ENCODE data around the gene GATAD2A. TPM values are rescaled to one million over a fixed set of nuclear protein-coding genes. Genes with fewer than 3 reads are reported as not detected.

GATAD2A gene
- total RNA-seq, 1 experiment from 2014 or later: 99.6 TPM

GRCh38 chr19:19443283-19443682, 37.8 kb downstream of the GATAD2A start:
- Histone ChIP-seq H3K27ac (ENCODE audit: low read length) (no peak overlapping the region), H3K36me3 (ENCODE audit: control insufficient read depth, insufficient read depth, low read length) (no peaks in the 10 kb centered on the region), H3K4me1 (ENCODE audit: control insufficient read depth, insufficient read depth, low read length) (no peaks in the 10 kb centered on the region), H3K4me3 (ENCODE audit: low read depth in 2 of 2, low read length in 2 of 2) (no peak overlapping the region), H3K9me3 (ENCODE audit: control insufficient read depth, insufficient read depth, low read depth, low read length) (no peaks in the 10 kb centered on the region), H3K27me3 (ENCODE audit: control insufficient read depth, insufficient read depth, low read length) (no peaks in the 10 kb centered on the region)
- DNase-seq (ENCODE audit: low read depth, low spot score) (no peak), ATAC-seq (no peak)
- in situ Hi-C loops (cut with HindIII; ENCODE audit: low pct_unique_long_range_greater_than_20kb, low sequenced_read_pairs) (no loop called here), intact Hi-C loops (cut with micrococcal nuclease; ENCODE audit: unreplicated experiment) (no loop called here)
- POLR2A ChIA-PET: interaction anchor here (0.6 kb wide), 1 partner anchor 419 kb away, joined by 3 read pairs; no protein-coding TSS in a partner anchor
- CTCF ChIA-PET: interaction anchor here (0.5 kb wide), 1 partner anchor 1197 kb away, joined by 5 read pairs; no protein-coding TSS in a partner anchor
- TF ChIP-seq CTCF (IDR thresholded peaks at IDR 0.05) (no peak), REST (IDR thresholded peaks at IDR 0.05; ENCODE audit: insufficient read depth in 1 of 2, low read depth in 2 of 2, low read length in 1 of 2) (no peak), TCF7L2 (IDR thresholded peaks at IDR 0.05; ENCODE audit: low read depth, low read length) (no peak), POLR2AphosphoS5 (IDR thresholded peaks at IDR 0.05; ENCODE audit: low read depth, low read length) (no peak), SIN3A (IDR thresholded peaks at IDR 0.05; ENCODE audit: borderline replicate concordance, insufficient read depth, low read depth, low read length) (no peak)
- BruUV-seq (replicated peaks): no TSS peak

- TF ChIP-seq CTCF (IDR thresholded peaks at IDR 0.05) (no peak), REST (IDR thresholded peaks at IDR 0.05; ENCODE audit: insufficient read depth in 1 of 2, low read depth in 2 of 2, low read length in 1 of 2) (no peak), TCF7L2 (IDR thresholded peaks at IDR 0.05; ENCODE audit: low read depth, low read length) (no peak), POLR2AphosphoS5 (IDR thresholded peaks at IDR 0.05; ENCODE audit: low read depth, low read length) (no peak), SIN3A (IDR thresholded peaks at IDR 0.05; ENCODE audit: borderline replicate concordance, insufficient read depth, low read depth, low read length) (no peak)
- no peak overlapping the region for H3K27ac ChIP-seq (ENCODE audit: low read length)
- no peaks in the 10 kb centered on the region for H3K4me1 ChIP-seq (ENCODE audit: control insufficient read depth, insufficient read depth, low read length)
- intact Hi-C loops (cut with micrococcal nuclease; ENCODE audit: unreplicated experiment) (no loop called here), in situ Hi-C loops (cut with HindIII; ENCODE audit: low pct_unique_long_range_greater_than_20kb, low sequenced_read_pairs) (no loop called here)
- POLR2A ChIA-PET: interaction anchor here (0.5 to 0.6 kb wide), 2 partner anchors 43 to 418 kb away, joined by 3 read pairs; no protein-coding TSS in a partner anchor
- no TSS peak for BruUV-seq (replicated peaks)
- H3K4me3 ChIP-seq (ENCODE audit: low read depth in 2 of 2, low read length in 2 of 2): no peak overlapping the region
- ATAC-seq: no peak; the same call in 1 of the 2 replicates
- no peaks in the 10 kb centered on the region for H3K27me3 ChIP-seq (ENCODE audit: control insufficient read depth, insufficient read depth, low read length)
- CTCF ChIA-PET: interaction anchor here (0.5 kb wide), 1 partner anchor 1198 kb away, joined by 5 read pairs; no protein-coding TSS in a partner anchor
- H3K36me3 ChIP-seq (ENCODE audit: control insufficient read depth, insufficient read depth, low read length): no peaks in the 10 kb centered on the region
- DNase-seq (ENCODE audit: low read depth, low spot score): no peak
- H3K9me3 ChIP-seq (ENCODE audit: control insufficient read depth, insufficient read depth, low read depth, low read length): no peaks in the 10 kb centered on the region
These were observed 38.6 kb downstream of the GATAD2A start for GRCh38 chr19:19443902-19444680.

All from Panc1 (cell line).